MCF 10A (cell line): Measurements from ENCODE around the gene PYGM. TPM values are rescaled to one million over a fixed set of nuclear protein-coding genes. Genes with fewer than 3 reads are reported as not detected.

ENCODE experiments used
- BruUV-seq: library from RNA; stranded (reverse); fragments of 400-500 nt; replicated peaks from 2 replicates; lab custom pipeline; 2021; lab: Mats Ljungman, UMichigan
- CTCF ChIA-PET: fragments of 300-600 bp; sonication (Branson Sonifier 250); formaldehyde crosslinking; extraction: SDS; loops from one replicate; lab custom pipeline; 2021; ENCODE audit warnings: antibody characterized with exemption, inconsistent platforms; lab: Yijun Ruan, JAX
- POLR2A ChIA-PET: fragments of 300-600, 350-650 bp; sonication (Branson Sonifier 250); formaldehyde crosslinking; extraction: SDS; loops from one replicate; lab custom pipeline; 2020; ENCODE audit warnings: antibody characterized with exemption, inconsistent platforms; lab: Yijun Ruan, JAX
- DNase-seq: peaks from one replicate; pipeline ENCODE4 v3.0.0-alpha.2; 2018; ENCODE audit not compliant: unreplicated experiment
- H3K27ac Mint-ChIP-seq: one replicate; pipeline ENCODE4 v1.8.0; 2022; ENCODE audit warnings: mild to moderate bottlenecking, low read depth, mixed read lengths; ENCODE audit not compliant: unreplicated experiment
- H3K27me3 Mint-ChIP-seq: one replicate; pipeline ENCODE4 v1.8.0; 2022; ENCODE audit warnings: mixed read lengths; ENCODE audit not compliant: insufficient read depth, unreplicated experiment
- H3K36me3 Mint-ChIP-seq: one replicate; pipeline ENCODE4 v1.8.0; 2022; ENCODE audit warnings: mild to moderate bottlenecking, moderate library complexity, mixed read lengths; ENCODE audit not compliant: insufficient read depth, unreplicated experiment
- H3K4me1 Mint-ChIP-seq: one replicate; pipeline ENCODE4 v1.8.0; 2022; ENCODE audit warnings: mixed read lengths; ENCODE audit not compliant: insufficient read depth, unreplicated experiment
- H3K4me3 Mint-ChIP-seq: one replicate; pipeline ENCODE4 v1.8.0; 2022; ENCODE audit warnings: mild to moderate bottlenecking, moderate library complexity, mixed read lengths; ENCODE audit not compliant: unreplicated experiment
- H3K9me3 Mint-ChIP-seq: one replicate; pipeline ENCODE4 v1.8.0; 2022; ENCODE audit warnings: mixed read lengths; ENCODE audit not compliant: unreplicated experiment
- CTCF ChIP-seq: fragments of 200-600 bp; IDR thresholded peaks from one replicate; pipeline ENCODE4 v1.8.0; 2022; ENCODE audit warnings: antibody characterized with exemption, mild to moderate bottlenecking; ENCODE audit not compliant: unreplicated experiment
- intact Hi-C: fragments of 100-400 bp; cut with micrococcal nuclease; formaldehyde crosslinking; loops from 2 replicates; pipeline ENCODE4 v1.14.1; 2022
- total RNA-seq: library from RNA; stranded (reverse); gene quantifications from 2 replicates; pipeline ENCODE4 v1.2.3, GENCODE V29; 2022

The PYGM gene
- total RNA-seq, 1 experiment from 2014 or later = 0.09 TPM

- ChIA-PET CTCF (interaction anchor here (0.5 to 0.9 kb wide), 2 partner anchors 10 to 309 kb away, joined by 3 read pairs; no protein-coding TSS in a partner anchor), POLR2A (interaction anchor here (6.8 kb wide), 1 partner anchor 16 kb away, joined by 86 read pairs; the partner anchor contains the start of gene SF1)
- Mint-ChIP-seq H3K4me1 (no peaks in the 10 kb centered on the region), H3K27me3 (no peaks in the 10 kb centered on the region), H3K36me3 (peaks cover 22% of the 10 kb centered on the region), H3K27ac (no peak overlapping the region), H3K4me3 (no peak overlapping the region), H3K9me3 (no peaks in the 10 kb centered on the region)
- TF ChIP-seq CTCF = no peak
- intact Hi-C loops = no loop called here
- no TSS peak for BruUV-seq
- DNase-seq = no peak
Measured at GRCh38 chr11:64759131-64759721, 548 bp downstream of the PYGM start.

- ChIA-PET CTCF (no interaction called here), POLR2A (interaction anchor here (1.1 kb wide), 1 partner anchor 17 kb away, joined by 3 read pairs; no protein-coding TSS in a partner anchor)
- Mint-ChIP-seq H3K36me3 (peaks cover 15% of the 10 kb centered on the region), H3K27ac (no peak overlapping the region), H3K4me1 (no peaks in the 10 kb centered on the region), H3K27me3 (no peaks in the 10 kb centered on the region), H3K4me3 (no peak overlapping the region), H3K9me3 (no peaks in the 10 kb centered on the region)
- no TSS peak for BruUV-seq
- no peak for DNase-seq
- no peak for TF ChIP-seq CTCF
- intact Hi-C loops = no loop called here
Measured at GRCh38 chr11:64758330-64759079, 1.3 kb downstream of the PYGM start.

GRCh38 chr11:64757549-64758329 is 2.0 kb downstream of the PYGM start:
- no peak for TF ChIP-seq CTCF
- peaks cover 8% of the 10 kb centered on the region for H3K36me3 Mint-ChIP-seq
- no peak for DNase-seq
- H3K4me1 Mint-ChIP-seq = no peaks in the 10 kb centered on the region
- no peak overlapping the region for H3K4me3 Mint-ChIP-seq
- no TSS peak for BruUV-seq
- H3K27ac Mint-ChIP-seq = no peak overlapping the region
- ChIA-PET POLR2A (interaction anchor here (1.1 kb wide), 1 partner anchor 18 kb away, joined by 3 read pairs; no protein-coding TSS in a partner anchor), CTCF (interaction anchor here (0.6 to 1.3 kb wide), 3 partner anchors 14 to 427 kb away, joined by 3 read pairs; partner anchors contain the start of gene RASGRP2)
- H3K9me3 Mint-ChIP-seq = no peaks in the 10 kb centered on the region
- intact Hi-C loops = no loop called here
- H3K27me3 Mint-ChIP-seq = no peaks in the 10 kb centered on the region
